Suprapubic skin (tissue), 4 donors: Measurements from ENCODE around the gene TP53AIP1. TPM values are rescaled to one million over a fixed set of nuclear protein-coding genes. Genes with fewer than 3 reads are reported as not detected.

Experiments
- DNase-seq, 2 donors: peaks; one replicate each; pipeline ENCODE4 v3.0.0-alpha.2; 2019; ENCODE audit warnings: low spot score in 2 of 2
- H3K27ac ChIP-seq: fragments of 200-600 bp; sonication (generic); one replicate; pipeline ENCODE4 v1.5.1; 2019
- H3K27me3 ChIP-seq: fragments of 200-600 bp; sonication (generic); one replicate; pipeline ENCODE4 v1.5.1; 2019
- H3K36me3 ChIP-seq: fragments of 200-600 bp; sonication (generic); one replicate; pipeline ENCODE4 v1.5.1; 2019
- H3K4me1 ChIP-seq: fragments of 200-600 bp; sonication (generic); one replicate; pipeline ENCODE4 v1.5.1; 2019
- H3K4me3 ChIP-seq: fragments of 200-600 bp; sonication (generic); one replicate; pipeline ENCODE4 v1.5.1; 2019; ENCODE audit warnings: mild to moderate bottlenecking
- H3K9me3 ChIP-seq: fragments of 200-600 bp; sonication (generic); one replicate; pipeline ENCODE4 v1.5.1; 2019
- CTCF ChIP-seq, 2 donors: fragments of 200-600 bp in 1 of 2; fragments of 450-650 bp in 1 of 2; sonication (generic) in 1 of 2; IDR thresholded peaks; one replicate each; pipeline ENCODE4 v1.5.1; 2016 to 2019; ENCODE audit warnings: antibody characterized with exemption in 2 of 2, mild to moderate bottlenecking in 1 of 2, moderate library complexity in 1 of 2
- EP300 ChIP-seq: sonication (generic); formaldehyde crosslinking; IDR thresholded peaks from one replicate; pipeline ENCODE4 v1.6.1; 2017; ENCODE audit warnings: antibody characterized with exemption
- POLR2A ChIP-seq, 2 donors: fragments of 450-650 bp; IDR thresholded peaks; one replicate each; pipeline ENCODE4 v1.6.1; 2017; ENCODE audit warnings: antibody characterized with exemption in 2 of 2, mild to moderate bottlenecking in 2 of 2, moderate library complexity in 2 of 2
- POLR2AphosphoS5 ChIP-seq, 3 donors: sonication (generic); formaldehyde crosslinking; IDR thresholded peaks; one replicate each; pipeline ENCODE4 v1.6.1; 2017; ENCODE audit warnings: antibody characterized with exemption in 3 of 3
- WGBS: methylation state at CpG from one replicate; pipeline ENCODE4 v1.1.5; 2018; 5-methylcytosine and 5-hydroxymethylcytosine counted together
- total RNA-seq, 4 donors: library from RNA; depleted of rRNA; stranded (reverse); fragments of >200 nt; gene quantifications; one replicate each; pipeline ENCODE4 v1.1.0, GENCODE V29; 2016

The TP53AIP1 gene
- total RNA-seq, 4 donors from 2014 or later: 19.2 to 32.9 (median 21.0) TPM

- no peak overlapping the region for H3K27ac ChIP-seq
- H3K36me3 ChIP-seq: no peaks in the 10 kb centered on the region
- DNase-seq: no peak
- peaks cover 24% of the 10 kb centered on the region for H3K4me1 ChIP-seq
- peaks cover under 1% of the 10 kb centered on the region for H3K27me3 ChIP-seq
- no peaks in the 10 kb centered on the region for H3K9me3 ChIP-seq
- WGBS: 95% methylated on average over 2 of the region's 2 CpGs
- no peak overlapping the region for H3K4me3 ChIP-seq
- TF ChIP-seq POLR2A (IDR thresholded peaks at IDR 0.05): no peak
- TF ChIP-seq CTCF (IDR thresholded peaks at IDR 0.05): no peak
- no peak for TF ChIP-seq POLR2AphosphoS5 (IDR thresholded peaks at IDR 0.05)
- TF ChIP-seq EP300: no peak
Measured at GRCh38 chr11:128946648-128947047, 4.0 kb upstream of the TP53AIP1 start.

GRCh38 chr11:128943428-128943976 lies 831 bp upstream of the TP53AIP1 start:
- WGBS: 57% methylated on average over 16 of the region's 16 CpGs
- Histone ChIP-seq H3K4me1 (peaks cover 47% of the 10 kb centered on the region), H3K4me3 (no peak overlapping the region), H3K27me3 (peaks cover 8% of the 10 kb centered on the region), H3K27ac (no peak overlapping the region), H3K36me3 (no peaks in the 10 kb centered on the region), H3K9me3 (no peaks in the 10 kb centered on the region)
- DNase-seq: no peak
- TF ChIP-seq POLR2A (IDR thresholded peaks at IDR 0.05): no peak
- TF ChIP-seq EP300: no peak

GRCh38 chr11:128942272-128942612 lies 429 bp downstream of the TP53AIP1 start:
- 41% methylated on average over 12 of the region's 13 CpGs for whole genome bisulfite sequencing
- H3K4me3 ChIP-seq: peak overlapping the region; percentile 42
- H3K4me1 ChIP-seq: peaks cover 56% of the 10 kb centered on the region
- TF ChIP-seq CTCF (IDR thresholded peaks at IDR 0.05): no peak
- TF ChIP-seq EP300: no peak
- TF ChIP-seq POLR2AphosphoS5 (IDR thresholded peaks at IDR 0.05): no peak
- no peak for TF ChIP-seq POLR2A (IDR thresholded peaks at IDR 0.05)
- H3K9me3 ChIP-seq: no peaks in the 10 kb centered on the region
- no peak for DNase-seq
- no peaks in the 10 kb centered on the region for H3K36me3 ChIP-seq
- peaks cover 8% of the 10 kb centered on the region for H3K27me3 ChIP-seq
- H3K27ac ChIP-seq: peak overlapping the region; percentile 89

- H3K9me3 ChIP-seq: no peaks in the 10 kb centered on the region
- peak overlapping the region; percentile 42 for H3K4me3 ChIP-seq
- peak overlapping the region; percentile 89 for H3K27ac ChIP-seq
- H3K27me3 ChIP-seq: peaks cover 8% of the 10 kb centered on the region
- 58% methylated on average over 11 of the region's 14 CpGs for whole genome bisulfite sequencing
- H3K4me1 ChIP-seq: peaks cover 56% of the 10 kb centered on the region
- TF ChIP-seq POLR2A (IDR thresholded peaks at IDR 0.05) (no peak), POLR2AphosphoS5 (IDR thresholded peaks at IDR 0.05) (no peak), EP300 (no peak), CTCF (IDR thresholded peaks at IDR 0.05) (no peak)
- no peak for DNase-seq
- no peaks in the 10 kb centered on the region for H3K36me3 ChIP-seq
Measured at GRCh38 chr11:128941573-128942271, 949 bp downstream of the TP53AIP1 start.

- TF ChIP-seq POLR2AphosphoS5 (IDR thresholded peaks at IDR 0.05) (no peak), CTCF (IDR thresholded peaks at IDR 0.05) (no peak)
- H3K27ac ChIP-seq: peak overlapping the region; percentile 89
Measured at GRCh38 chr11:128941110-128941509, 1.6 kb downstream of the TP53AIP1 start.

More at GRCh38 chr11:128941110-128941509, 1.6 kb downstream of the TP53AIP1 start:
- Histone ChIP-seq H3K4me3 (peak overlapping the region; percentile 42), H3K4me1 (peaks cover 56% of the 10 kb centered on the region), H3K9me3 (no peaks in the 10 kb centered on the region), H3K27me3 (peaks cover 8% of the 10 kb centered on the region), H3K36me3 (no peaks in the 10 kb centered on the region)
- 51% methylated on average over 8 of the region's 8 CpGs for WGBS
- DNase-seq: no peak
